ENCODE measurements around the gene MCF2L2.
"Not testable (repeated sequence)": the region's sequence is repeated elsewhere in the genome, so short reads cannot be mapped to it uniquely, and the experiment has no call there.

Gene MCF2L2

GRCh38 chr3:183427196-183427875 lies 1.1 kb downstream of the MCF2L2 start:
- no peak for DNase-seq (ENCODE audit: low read depth, low spot score)
- Histone ChIP-seq H3K9ac (ENCODE audit: insufficient read length) (no peak overlapping the region), H3K36me3 (ENCODE audit: insufficient read depth, low read length) (no peaks in the 10 kb centered on the region), H3K9me3 (ENCODE audit: low read depth, low read length) (no peaks in the 10 kb centered on the region), H3K27ac (no peak overlapping the region), H3K4me3 (peak overlapping the region; percentile 83)
- TF ChIP-seq FOXP2 (optimal IDR thresholded peaks at IDR 0.05; ENCODE audit: control extremely low read depth, extremely low read length, insufficient read depth) (no peak), EZH2 (IDR thresholded peaks at IDR 0.05) (no peak), POLR2AphosphoS5 (IDR thresholded peaks at IDR 0.05; ENCODE audit: borderline replicate concordance, low read depth, low read length) (no peak)

DNA sequence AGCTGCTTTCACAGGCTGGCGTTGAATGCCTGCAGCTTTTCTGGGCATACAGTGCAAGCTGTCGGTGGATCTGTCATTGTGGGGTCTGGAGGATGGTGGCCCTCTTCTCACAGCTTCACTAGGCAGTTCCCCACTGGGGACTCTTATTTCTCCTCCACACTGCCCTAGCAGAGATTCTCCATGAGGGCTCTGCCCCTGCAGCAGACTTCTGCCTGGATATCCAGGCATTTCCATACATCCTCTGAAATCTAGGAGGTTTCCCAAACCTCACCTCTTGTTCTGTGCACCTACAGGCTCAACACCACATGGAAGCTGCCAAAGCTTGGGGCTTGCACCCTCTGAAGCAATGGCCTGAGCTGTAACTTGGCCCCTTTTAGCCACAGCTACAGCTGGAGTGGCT lies 9.6 kb downstream of the MCF2L2 start:
- H3K36me3 ChIP-seq (ENCODE audit: insufficient read depth, low read length); DNase-seq (ENCODE audit: low read depth, low spot score): not testable (repeated sequence)

GRCh38 chr3:183411216-183411922 lies 17.1 kb downstream of the MCF2L2 start:
- no peaks in the 10 kb centered on the region for H3K36me3 ChIP-seq (ENCODE audit: insufficient read depth, low read length)
- H3K9me3 ChIP-seq (ENCODE audit: low read depth, low read length) = no peaks in the 10 kb centered on the region
- no peak for TF ChIP-seq FOXP2 (optimal IDR thresholded peaks at IDR 0.05; ENCODE audit: control extremely low read depth, extremely low read length, insufficient read depth)
- TF ChIP-seq POLR2AphosphoS5 (IDR thresholded peaks at IDR 0.05; ENCODE audit: borderline replicate concordance, low read depth, low read length) = no peak
- no peak for TF ChIP-seq EZH2 (IDR thresholded peaks at IDR 0.05)
- no peak overlapping the region for H3K4me3 ChIP-seq
- H3K27ac ChIP-seq = no peak overlapping the region
- H3K9ac ChIP-seq (ENCODE audit: insufficient read length) = no peak overlapping the region
- DNase-seq (ENCODE audit: low read depth, low spot score) = no peak

More for the DNA sequence above, 9.6 kb downstream of the MCF2L2 start:
- not testable (repeated sequence) for H3K9me3 ChIP-seq (ENCODE audit: low read depth, low read length); H3K9ac ChIP-seq (ENCODE audit: insufficient read length); H3K4me3 ChIP-seq; H3K27ac ChIP-seq

DNA sequence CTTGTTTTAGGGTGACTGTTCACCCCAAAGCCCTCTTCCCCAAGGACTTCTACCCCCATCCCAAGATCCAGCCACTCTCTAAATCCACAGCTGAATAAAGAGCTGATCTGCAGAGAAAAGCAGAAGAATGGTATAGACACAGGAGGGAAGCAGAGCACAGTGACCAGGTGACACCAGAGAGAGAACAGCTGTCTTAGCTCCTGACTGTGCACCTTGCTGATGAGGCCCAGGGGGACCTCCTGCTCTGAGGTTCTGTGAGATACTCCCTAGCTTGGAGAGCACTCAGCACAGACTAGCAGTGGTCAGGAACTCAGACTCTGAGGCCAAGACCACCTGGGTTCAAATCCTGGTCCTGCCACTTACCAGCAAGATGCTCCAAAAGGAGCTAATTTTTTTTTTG lies 17.7 kb downstream of the MCF2L2 start:
- DNase-seq (ENCODE audit: low read depth, low spot score) = no peak
- H3K4me3 ChIP-seq = no peak overlapping the region
- H3K36me3 ChIP-seq (ENCODE audit: insufficient read depth, low read length) = no peaks in the 10 kb centered on the region
- no peak overlapping the region for H3K27ac ChIP-seq
- H3K9ac ChIP-seq (ENCODE audit: insufficient read length) = no peak overlapping the region
- TF ChIP-seq EZH2 (IDR thresholded peaks at IDR 0.05) (no peak), POLR2AphosphoS5 (IDR thresholded peaks at IDR 0.05; ENCODE audit: borderline replicate concordance, low read depth, low read length) (no peak), FOXP2 (optimal IDR thresholded peaks at IDR 0.05; ENCODE audit: control extremely low read depth, extremely low read length, insufficient read depth) (no peak)
- H3K9me3 ChIP-seq (ENCODE audit: low read depth, low read length) = no peaks in the 10 kb centered on the region

DNA sequence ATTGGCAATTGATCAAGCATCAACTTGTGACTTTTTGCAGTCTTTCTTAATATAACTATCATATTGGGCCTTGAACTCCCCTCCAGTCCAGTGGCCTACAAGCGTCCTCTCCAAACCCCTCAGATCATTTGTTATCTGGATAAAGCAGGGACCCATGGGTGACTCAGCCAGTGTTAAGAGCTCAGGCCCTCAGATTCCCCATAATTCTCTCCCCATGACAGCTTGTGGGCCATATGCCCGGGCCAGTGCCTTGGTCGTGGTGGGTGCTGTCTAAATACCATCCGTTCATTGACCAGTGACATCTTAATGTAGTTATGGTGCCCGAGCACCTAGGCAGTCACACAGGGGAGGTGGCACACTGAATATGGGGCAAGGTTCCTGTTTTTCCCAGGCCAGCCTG lies 18.1 kb downstream of the MCF2L2 start:
- Histone ChIP-seq H3K36me3 (ENCODE audit: insufficient read depth, low read length) (no peaks in the 10 kb centered on the region), H3K9me3 (ENCODE audit: low read depth, low read length) (no peaks in the 10 kb centered on the region), H3K27ac (no peak overlapping the region), H3K4me3 (no peak overlapping the region), H3K9ac (ENCODE audit: insufficient read length) (no peak overlapping the region)
- TF ChIP-seq EZH2 (IDR thresholded peaks at IDR 0.05) (no peak), POLR2AphosphoS5 (IDR thresholded peaks at IDR 0.05; ENCODE audit: borderline replicate concordance, low read depth, low read length) (no peak), FOXP2 (optimal IDR thresholded peaks at IDR 0.05; ENCODE audit: control extremely low read depth, extremely low read length, insufficient read depth) (no peak)
- no peak for DNase-seq (ENCODE audit: low read depth, low spot score)

DNA sequence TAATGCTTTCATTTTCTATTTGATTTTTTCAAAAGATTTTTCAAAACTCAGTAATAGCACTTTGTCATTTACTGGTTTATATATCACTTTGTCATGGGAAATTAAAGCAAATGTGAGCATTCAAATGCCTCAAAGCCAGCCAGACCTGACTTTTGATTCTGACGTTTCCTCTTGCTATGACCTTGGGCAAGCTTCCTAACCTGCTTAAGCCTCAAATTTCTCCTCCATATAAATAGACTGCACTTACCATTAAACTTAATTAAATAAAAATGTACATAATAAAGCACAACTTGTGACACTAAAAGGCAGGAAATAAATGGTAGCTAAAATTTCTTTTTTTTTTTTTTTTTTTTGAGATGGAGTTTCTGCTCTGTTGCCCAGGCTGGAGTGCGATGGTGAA lies 19.2 kb downstream of the MCF2L2 start:
- TF ChIP-seq FOXP2 (optimal IDR thresholded peaks at IDR 0.05; ENCODE audit: control extremely low read depth, extremely low read length, insufficient read depth) = no peak
- no peak for TF ChIP-seq EZH2 (IDR thresholded peaks at IDR 0.05)
- no peak for TF ChIP-seq POLR2AphosphoS5 (IDR thresholded peaks at IDR 0.05; ENCODE audit: borderline replicate concordance, low read depth, low read length)
- no peak overlapping the region for H3K27ac ChIP-seq
- no peaks in the 10 kb centered on the region for H3K36me3 ChIP-seq (ENCODE audit: insufficient read depth, low read length)
- no peak overlapping the region for H3K4me3 ChIP-seq
- H3K9ac ChIP-seq (ENCODE audit: insufficient read length) = no peak overlapping the region
- no peak for DNase-seq (ENCODE audit: low read depth, low spot score)
- H3K9me3 ChIP-seq (ENCODE audit: low read depth, low read length) = no peaks in the 10 kb centered on the region

- Histone ChIP-seq H3K4me3 (no peak overlapping the region), H3K36me3 (ENCODE audit: insufficient read depth, low read length) (no peaks in the 10 kb centered on the region), H3K9ac (ENCODE audit: insufficient read length) (no peak overlapping the region), H3K9me3 (ENCODE audit: low read depth, low read length) (no peaks in the 10 kb centered on the region), H3K27ac (no peak overlapping the region)
- TF ChIP-seq POLR2AphosphoS5 (IDR thresholded peaks at IDR 0.05; ENCODE audit: borderline replicate concordance, low read depth, low read length) (no peak), FOXP2 (optimal IDR thresholded peaks at IDR 0.05; ENCODE audit: control extremely low read depth, extremely low read length, insufficient read depth) (no peak), EZH2 (IDR thresholded peaks at IDR 0.05) (no peak)
- DNase-seq (ENCODE audit: low read depth, low spot score) = no peak
Measured at GRCh38 chr3:183401678-183402077, 26.7 kb downstream of the MCF2L2 start.

- no peak for DNase-seq (ENCODE audit: low read depth, low spot score)
- Histone ChIP-seq H3K36me3 (ENCODE audit: insufficient read depth, low read length) (no peaks in the 10 kb centered on the region), H3K27ac (no peak overlapping the region), H3K9ac (ENCODE audit: insufficient read length) (no peak overlapping the region), H3K9me3 (ENCODE audit: low read depth, low read length) (no peaks in the 10 kb centered on the region), H3K4me3 (no peak overlapping the region)
- TF ChIP-seq EZH2 (IDR thresholded peaks at IDR 0.05) = no peak
Measured at GRCh38 chr3:183400352-183400751, 28.1 kb downstream of the MCF2L2 start.

Data from SK-N-MC (cell line).